Muscle layer of duodenum (tissue), 2 donors: Measurements from ENCODE around the gene KCNJ11.
"Not testable (repeated sequence)": the region's sequence is repeated elsewhere in the genome, so short reads cannot be mapped to it uniquely, and the experiment has no call there.

Source experiments
- H3K27ac ChIP-seq: one replicate; pipeline ENCODE4 v1.7.0; 2013; ENCODE audit warnings: mild to moderate bottlenecking, low read length
- H3K27me3 ChIP-seq: one replicate; pipeline ENCODE4 v1.7.0; 2013; ENCODE audit warnings: low read depth, mild to moderate bottlenecking, control low read depth, low read length
- H3K36me3 ChIP-seq, 2 donors: one replicate each; pipeline ENCODE4 v1.7.0; 2013; ENCODE audit warnings: low read length in 2 of 2, control low read depth in 1 of 2, mild to moderate bottlenecking in 1 of 2; ENCODE audit not compliant: insufficient read depth in 2 of 2, control insufficient read depth in 1 of 2
- H3K4me1 ChIP-seq, 2 donors: one replicate each; pipeline ENCODE4 v1.7.0; 2013; ENCODE audit warnings: low read length in 2 of 2, mild to moderate bottlenecking in 2 of 2, control low read depth in 1 of 2, moderate library complexity in 1 of 2; ENCODE audit not compliant: insufficient read depth in 2 of 2, control insufficient read depth in 1 of 2
- H3K4me3 ChIP-seq, 2 donors: one replicate each; pipeline ENCODE4 v1.7.0; 2013; ENCODE audit warnings: low read length in 2 of 2, low read depth in 1 of 2, mild to moderate bottlenecking in 1 of 2
- H3K9me3 ChIP-seq, 2 donors: one replicate each; pipeline ENCODE4 v1.7.0; 2013; ENCODE audit warnings: low read length in 2 of 2, control low read depth in 1 of 2, mild to moderate bottlenecking in 1 of 2; ENCODE audit not compliant: control insufficient read depth in 1 of 2
- donor health status: healthy.

Gene KCNJ11

DNA sequence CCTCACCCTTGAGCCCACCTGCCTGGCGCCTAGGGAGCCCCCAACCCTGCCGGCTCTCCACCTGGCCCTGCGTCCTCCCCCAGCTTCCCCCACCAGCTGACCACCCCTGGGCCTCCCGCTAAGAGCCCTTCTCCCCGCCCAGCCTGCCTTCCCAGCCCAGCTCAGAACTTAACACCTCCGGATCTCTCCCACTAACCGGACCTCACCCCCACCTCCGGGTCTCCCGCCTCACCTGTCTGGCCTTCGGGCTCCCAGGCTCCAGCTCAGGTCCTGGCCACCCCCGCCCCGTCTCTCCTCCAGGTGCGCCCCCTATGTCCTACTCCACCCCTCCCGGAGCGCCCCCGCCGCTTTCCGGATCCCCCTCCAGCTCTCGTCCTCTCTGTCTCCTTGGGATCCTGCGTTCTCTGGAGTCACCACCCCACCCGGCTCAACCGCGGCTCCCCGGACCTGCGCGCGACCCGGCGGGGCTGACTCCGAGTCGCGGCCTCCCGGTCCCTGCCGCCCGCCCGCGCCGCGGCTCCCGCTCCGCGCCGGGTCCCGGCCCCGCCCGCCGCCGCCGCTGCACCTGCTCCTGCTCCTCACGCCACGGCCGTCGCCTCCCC is at the start of gene KCNJ11:
Gene KCNJ11, minus strand, starts transcription at position 51 of the 602 bp plus-strand sequence. CDS start 568 bp downstream, outside the sequence.
- H3K27ac ChIP-seq, result no peak within 1 kb of the TSS
- no peaks in the 10 kb centered on the region for H3K9me3 ChIP-seq
- no peaks in the 10 kb centered on the region for H3K27me3 ChIP-seq
- peak within 1 kb of the TSS; percentile 39 to 56 for H3K4me3 ChIP-seq
- H3K36me3 ChIP-seq, result no peaks in the 10 kb centered on the region
- peaks cover 0 to 11% of the 10 kb centered on the region in 2 donors for H3K4me1 ChIP-seq

DNA sequence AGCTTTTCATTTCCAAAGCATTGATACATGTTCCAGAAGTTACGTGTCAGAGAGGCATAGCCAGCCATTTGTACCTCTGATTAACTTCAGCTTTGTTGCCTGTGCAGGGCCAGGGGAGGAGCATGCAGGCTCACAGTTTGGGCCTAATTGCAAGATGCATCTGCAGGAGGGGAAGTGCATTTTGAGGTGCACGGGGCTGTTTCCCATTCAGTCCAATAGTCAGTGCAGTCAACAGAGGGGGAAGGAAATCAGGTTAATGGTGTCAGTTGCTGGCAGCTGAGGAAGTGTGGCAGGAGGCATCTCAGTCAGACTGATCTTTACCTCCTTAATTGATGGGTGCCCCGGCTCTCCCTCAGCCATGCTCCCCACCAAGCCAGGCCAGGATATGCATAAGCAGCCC is 48.9 kb upstream of the KCNJ11 start:
- no peak overlapping the region for H3K4me3 ChIP-seq
- H3K9me3 ChIP-seq, result no peaks in the 10 kb centered on the region
- H3K27me3 ChIP-seq, result no peaks in the 10 kb centered on the region
- no peak overlapping the region for H3K27ac ChIP-seq
- no peaks in the 10 kb centered on the region for H3K36me3 ChIP-seq
- H3K4me1 ChIP-seq, result no peaks in the 10 kb centered on the region

DNA sequence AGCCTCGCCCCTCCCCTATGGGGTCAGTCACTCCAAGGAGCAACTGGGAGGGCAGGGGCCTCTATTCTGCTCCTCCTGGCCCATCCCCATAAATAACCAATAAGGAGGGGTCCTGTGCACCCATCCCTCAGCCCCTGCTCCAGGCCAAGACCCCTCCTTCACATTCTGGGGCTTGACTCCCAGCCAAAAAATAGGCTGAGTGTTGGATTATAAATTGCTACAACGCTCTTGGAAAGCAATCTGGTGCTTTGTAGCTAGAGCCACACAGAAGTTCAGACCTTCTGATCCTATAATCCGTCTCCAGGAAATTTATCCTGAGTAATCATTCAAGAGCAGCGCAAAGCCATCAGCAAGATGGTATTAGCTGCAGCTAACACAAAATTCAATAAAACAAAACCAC is 45.6 kb upstream of the KCNJ11 start:
- no peaks in the 10 kb centered on the region for H3K27me3 ChIP-seq
- peaks cover 0 to 10% of the 10 kb centered on the region in 2 donors for H3K4me1 ChIP-seq
- no peak overlapping the region for H3K4me3 ChIP-seq
- H3K9me3 ChIP-seq, result no peaks in the 10 kb centered on the region
- no peak overlapping the region for H3K27ac ChIP-seq
- no peaks in the 10 kb centered on the region for H3K36me3 ChIP-seq

DNA sequence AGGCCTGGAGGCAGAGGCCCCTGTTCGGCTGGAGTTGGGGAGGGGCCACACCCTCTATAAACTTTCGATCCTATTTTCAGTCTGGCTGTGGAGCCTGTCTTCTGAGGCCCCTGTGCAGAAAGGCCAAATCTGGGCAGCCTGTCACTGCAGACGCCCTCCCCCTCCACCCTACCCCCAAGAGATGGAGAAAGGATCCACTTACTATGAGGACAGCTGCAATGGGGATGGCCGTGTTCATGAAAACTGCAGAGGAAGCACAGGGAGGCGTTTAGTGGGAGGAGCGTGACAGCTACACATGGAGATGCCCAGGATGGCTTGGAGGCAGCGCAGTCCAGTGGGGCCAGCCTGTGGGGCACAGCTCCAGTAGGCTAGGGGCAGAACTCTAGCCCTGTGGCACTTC is 43.5 kb upstream of the KCNJ11 start:
- Histone ChIP-seq H3K4me3 (no peak overlapping the region), H3K27me3 (no peaks in the 10 kb centered on the region), H3K9me3 (no peaks in the 10 kb centered on the region), H3K36me3 (no peaks in the 10 kb centered on the region), H3K27ac (no peak overlapping the region), H3K4me1 (peaks cover 0 to 10% of the 10 kb centered on the region in 2 donors)

DNA sequence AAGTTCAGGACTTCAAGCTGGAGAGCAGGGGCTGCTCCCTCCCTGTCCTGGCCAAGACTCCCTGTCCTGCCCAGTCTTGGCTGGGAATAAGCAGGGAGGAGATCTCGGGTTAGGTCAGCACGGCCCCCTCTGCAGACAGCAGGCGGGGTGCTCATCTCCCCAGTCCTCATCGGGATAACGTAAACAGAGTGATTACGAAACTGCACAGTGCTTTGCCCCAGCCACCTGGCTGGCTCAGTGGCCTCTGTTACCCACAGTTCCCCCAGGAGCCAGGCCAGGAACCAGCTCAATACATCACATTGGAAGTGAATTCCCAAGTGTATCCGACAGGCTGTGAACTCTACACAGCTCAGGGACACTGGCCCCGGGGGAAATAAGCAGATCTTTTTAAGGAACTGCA is 42.7 kb upstream of the KCNJ11 start:
- no peaks in the 10 kb centered on the region for H3K27me3 ChIP-seq
- H3K27ac ChIP-seq, result no peak overlapping the region
- peaks cover 0 to 10% of the 10 kb centered on the region in 2 donors for H3K4me1 ChIP-seq
- H3K36me3 ChIP-seq, result no peaks in the 10 kb centered on the region
- no peaks in the 10 kb centered on the region for H3K9me3 ChIP-seq
- no peak overlapping the region for H3K4me3 ChIP-seq

DNA sequence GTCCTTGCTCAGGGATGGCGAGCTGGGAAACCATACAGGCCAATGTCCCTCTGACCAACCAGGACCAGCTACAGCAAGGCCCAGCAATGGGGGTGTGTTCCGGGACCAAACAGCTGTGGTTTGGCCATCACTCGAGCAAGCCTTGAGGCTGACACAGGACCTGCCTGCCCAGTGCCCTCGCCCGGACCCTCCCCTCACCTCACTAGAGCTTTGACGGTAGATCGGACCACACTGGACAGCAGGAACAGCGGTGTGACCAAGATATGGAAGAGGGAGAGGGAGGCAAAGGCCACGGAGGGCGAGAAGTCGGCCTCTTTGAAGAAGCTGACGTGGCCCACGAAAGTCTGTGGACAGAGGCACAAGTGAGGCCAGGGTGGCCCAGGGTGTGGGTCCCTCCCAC is 42.2 kb upstream of the KCNJ11 start:
- H3K4me1 ChIP-seq, result peaks cover 0 to 10% of the 10 kb centered on the region in 2 donors
- no peak overlapping the region for H3K4me3 ChIP-seq
- H3K9me3 ChIP-seq, result no peaks in the 10 kb centered on the region
- H3K27me3 ChIP-seq, result no peaks in the 10 kb centered on the region
- no peaks in the 10 kb centered on the region for H3K36me3 ChIP-seq
- H3K27ac ChIP-seq, result no peak overlapping the region

DNA sequence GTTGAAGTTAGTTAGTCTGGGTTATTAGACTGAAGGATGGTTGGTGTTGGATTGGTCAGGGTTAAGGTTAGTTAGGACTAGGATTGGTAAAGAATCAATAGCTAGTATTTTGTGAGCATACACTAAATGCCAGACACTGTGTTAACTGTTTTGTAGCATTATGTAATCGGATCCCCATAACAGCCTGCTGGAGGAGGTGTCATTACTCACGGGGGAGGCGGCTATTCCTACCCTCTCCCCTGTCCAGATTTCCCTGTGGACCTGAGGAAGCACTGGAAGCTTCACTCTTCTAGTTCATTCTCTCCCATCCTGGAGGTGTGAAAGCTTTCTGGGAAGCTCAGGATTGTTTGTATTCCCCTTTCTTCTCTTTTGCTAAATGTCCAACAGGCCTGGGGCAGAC is 40.5 kb upstream of the KCNJ11 start:
- Histone ChIP-seq H3K4me3 (no peak overlapping the region), H3K4me1 (peaks cover 0 to 10% of the 10 kb centered on the region in 2 donors), H3K27me3 (no peaks in the 10 kb centered on the region), H3K36me3 (no peaks in the 10 kb centered on the region), H3K9me3 (no peaks in the 10 kb centered on the region), H3K27ac (no peak overlapping the region)

DNA sequence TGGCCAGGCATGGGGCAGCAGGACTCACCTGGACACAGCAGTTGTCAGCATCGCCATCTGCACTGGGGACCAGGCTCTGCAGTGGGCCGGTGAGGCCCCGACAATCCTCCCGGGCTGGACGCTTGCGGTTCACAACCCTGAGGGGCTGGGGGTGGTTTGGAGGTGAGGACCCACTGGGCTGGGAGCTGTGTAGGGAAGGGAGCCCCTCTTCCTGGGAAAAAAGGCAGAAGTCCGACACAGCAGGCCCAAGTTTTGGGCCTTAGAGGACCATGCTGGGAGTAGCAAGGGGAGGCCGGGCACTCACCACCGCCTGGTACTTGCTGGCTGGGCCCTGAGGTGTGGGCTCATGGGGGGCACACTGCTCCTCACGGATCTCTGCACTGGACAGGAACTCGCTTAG is 39.8 kb upstream of the KCNJ11 start:
- no peak overlapping the region for H3K4me3 ChIP-seq
- peaks cover 0 to 10% of the 10 kb centered on the region in 2 donors for H3K4me1 ChIP-seq
- H3K9me3 ChIP-seq, result no peaks in the 10 kb centered on the region

DNA sequence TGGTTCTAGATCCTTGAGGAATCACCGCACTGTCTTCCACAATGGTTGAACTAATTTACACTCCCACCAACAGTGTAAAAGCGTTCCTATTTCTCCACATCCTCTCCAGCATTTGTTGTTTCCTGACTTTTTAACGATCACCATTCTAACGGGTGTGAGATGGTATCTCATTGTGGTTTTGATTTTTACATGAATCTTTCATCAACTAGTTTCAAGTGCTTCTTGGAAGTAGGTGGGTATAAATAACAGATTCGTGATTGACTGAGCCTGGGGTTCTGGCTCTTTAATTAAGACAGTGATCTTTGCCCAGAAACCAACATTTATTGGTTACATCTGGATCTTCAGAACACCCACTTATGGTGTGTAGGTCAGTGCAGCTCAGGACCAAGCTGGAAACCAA is 37.8 kb upstream of the KCNJ11 start:
- H3K4me1 ChIP-seq, H3K9me3 ChIP-seq, H3K4me3 ChIP-seq, H3K27me3 ChIP-seq, H3K36me3 ChIP-seq, H3K27ac ChIP-seq: not testable (repeated sequence)

More for the DNA sequence above, 39.8 kb upstream of the KCNJ11 start:
- Histone ChIP-seq H3K27me3 (no peaks in the 10 kb centered on the region), H3K36me3 (no peaks in the 10 kb centered on the region), H3K27ac (no peak overlapping the region)

DNA sequence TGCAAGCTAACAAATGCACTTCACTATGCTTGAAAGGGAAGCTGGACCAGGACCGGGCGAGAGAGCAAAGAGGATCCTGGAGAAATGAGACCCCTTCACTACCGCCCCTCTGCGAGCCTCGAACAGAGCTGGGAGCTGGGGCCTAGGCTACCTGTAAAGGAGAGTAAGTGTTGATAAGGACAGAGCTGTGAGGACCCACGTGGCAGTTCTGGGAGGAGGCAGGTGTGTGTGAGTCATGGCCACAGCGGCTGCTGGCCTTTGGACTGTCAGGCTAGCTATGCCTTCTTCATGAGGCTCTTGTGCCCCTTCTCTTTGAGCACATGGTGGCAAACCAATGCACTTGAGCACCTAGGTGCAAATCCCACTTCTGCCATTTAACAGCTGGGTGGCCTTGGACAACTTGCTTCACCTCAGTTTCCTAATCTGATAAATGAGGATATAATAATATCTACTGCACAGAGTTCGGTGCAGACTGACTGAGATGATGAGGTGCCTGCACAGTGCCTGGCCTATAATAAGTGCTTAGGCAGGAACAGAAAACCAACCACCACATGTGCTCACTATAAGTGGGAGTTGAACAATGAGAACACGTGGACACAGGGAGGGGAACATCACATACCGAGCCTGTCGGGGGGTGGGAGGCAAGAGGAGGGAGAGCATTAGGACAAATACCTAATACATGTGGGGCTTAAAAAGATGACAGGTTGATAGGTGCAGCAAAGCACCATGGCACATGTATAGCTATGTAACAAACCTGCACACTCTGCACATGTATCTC is 35.3 kb upstream of the KCNJ11 start:
- Histone ChIP-seq H3K4me3 (no peak overlapping the region), H3K36me3 (no peaks in the 10 kb centered on the region), H3K9me3 (no peaks in the 10 kb centered on the region), H3K27me3 (no peaks in the 10 kb centered on the region), H3K4me1 (no peaks in the 10 kb centered on the region), H3K27ac (no peak overlapping the region)

DNA sequence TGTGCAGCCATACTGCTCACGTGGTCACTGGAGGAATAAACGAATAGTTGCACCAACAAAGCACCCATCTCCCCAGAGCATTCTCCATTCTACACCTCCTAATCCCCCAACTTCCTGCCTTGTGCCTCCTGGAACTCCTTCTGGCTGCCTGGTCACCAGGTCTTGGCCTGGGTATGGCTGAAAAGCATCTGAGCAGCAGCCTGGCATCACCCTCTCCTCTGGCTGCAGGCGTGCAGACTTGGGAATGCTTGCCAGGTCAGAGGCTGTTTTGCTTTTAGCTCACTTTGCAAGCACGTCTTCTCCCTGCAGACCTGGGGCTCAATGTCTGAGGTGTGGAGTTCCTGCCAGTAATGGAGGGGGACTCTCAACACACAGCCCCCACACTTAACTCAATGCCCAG is 33.3 kb upstream of the KCNJ11 start:
- no peaks in the 10 kb centered on the region for H3K27me3 ChIP-seq
- no peak overlapping the region for H3K4me3 ChIP-seq
- no peaks in the 10 kb centered on the region for H3K4me1 ChIP-seq
- H3K27ac ChIP-seq, result no peak overlapping the region
- no peaks in the 10 kb centered on the region for H3K9me3 ChIP-seq
- no peaks in the 10 kb centered on the region for H3K36me3 ChIP-seq
